Mesenchymal stem cell (in vitro differentiated cells and primary cell): ENCODE measurements around the gene STARD10.

Experiments used
- DNase-seq: peaks from one replicate; pipeline ENCODE4 v3.0.0-alpha.2; 2013
- H2AFZ ChIP-seq: one replicate; pipeline ENCODE4 v1.6.1; 2013; ENCODE audit warnings: low read depth, mild to moderate bottlenecking, control low read depth, inconsistent platforms, low read length, moderate library complexity
- H2AK5ac ChIP-seq: 2 replicates; pipeline ENCODE4 v1.6.1; 2013; ENCODE audit warnings: low read length, moderate library complexity, mild to moderate bottlenecking, inconsistent platforms; ENCODE audit not compliant: severe bottlenecking
- H2BK120ac ChIP-seq: one replicate; pipeline ENCODE4 v1.6.1; 2013; ENCODE audit warnings: low read depth, mild to moderate bottlenecking, inconsistent platforms, low read length, moderate library complexity
- H2BK12ac ChIP-seq, 2 experiments: one replicate each; pipeline ENCODE4 v1.6.1; 2013; ENCODE audit warnings: inconsistent platforms in 2 of 2, low read length in 2 of 2, mild to moderate bottlenecking in 2 of 2, moderate library complexity in 2 of 2, control low read depth in 1 of 2
- H2BK15ac ChIP-seq: one replicate; pipeline ENCODE4 v1.6.1; 2013; ENCODE audit warnings: mild to moderate bottlenecking, low read depth, inconsistent platforms; ENCODE audit not compliant: poor library complexity, severe bottlenecking
- H2BK5ac ChIP-seq: 2 replicates; pipeline ENCODE4 v1.6.1; 2013; ENCODE audit warnings: low read depth, mild to moderate bottlenecking, low read length, control low read depth, inconsistent platforms; ENCODE audit not compliant: poor library complexity, severe bottlenecking
- H3K14ac ChIP-seq, 2 experiments: one replicate each; pipeline ENCODE4 v1.6.1; 2013; ENCODE audit warnings: inconsistent platforms in 2 of 2, low read length in 2 of 2, control low read depth in 1 of 2, mild to moderate bottlenecking in 1 of 2, moderate library complexity in 1 of 2
- H3K18ac ChIP-seq, 2 experiments: one replicate each; pipeline ENCODE4 v1.6.1; 2013; ENCODE audit warnings: inconsistent platforms in 2 of 2, low read length in 2 of 2, control low read depth in 1 of 2, low read depth in 1 of 2, mild to moderate bottlenecking in 1 of 2
- H3K23ac ChIP-seq, 2 experiments: one replicate each; pipeline ENCODE4 v1.6.1; 2013; ENCODE audit warnings: inconsistent platforms in 2 of 2, low read length in 2 of 2, mild to moderate bottlenecking in 2 of 2, moderate library complexity in 2 of 2, control low read depth in 1 of 2
- H3K27ac ChIP-seq: 2 replicates; pipeline ENCODE4 v1.5.1; 2013; ENCODE audit warnings: mild to moderate bottlenecking, moderate library complexity, low read length, control low read depth, inconsistent platforms; ENCODE audit not compliant: poor library complexity, severe bottlenecking
- H3K27me3 ChIP-seq, 2 experiments: 2 replicates each; pipeline versions ENCODE4 v1.6.1 to v1.7.0; 2013; ENCODE audit warnings: low read length in 2 of 2, mild to moderate bottlenecking in 2 of 2, moderate library complexity in 2 of 2, control low read depth in 1 of 2, inconsistent platforms in 1 of 2; ENCODE audit not compliant: control insufficient read depth in 1 of 2, insufficient read depth in 1 of 2
- H3K36me3 ChIP-seq, 2 experiments: 2 replicates each; pipeline versions ENCODE4 v1.6.1 to v1.7.0; 2013; ENCODE audit warnings: low read length in 2 of 2, control low read depth in 1 of 2, inconsistent platforms in 1 of 2, low read depth in 1 of 2, mild to moderate bottlenecking in 1 of 2; ENCODE audit not compliant: insufficient read depth in 2 of 2, control insufficient read depth in 1 of 2
- H3K4ac ChIP-seq, 2 experiments: one replicate each; pipeline ENCODE4 v1.6.1; 2013; ENCODE audit warnings: inconsistent platforms in 2 of 2, low read length in 2 of 2, mild to moderate bottlenecking in 2 of 2, moderate library complexity in 2 of 2, control low read depth in 1 of 2, low read depth in 1 of 2
- H3K4me1 ChIP-seq: 2 replicates; pipeline ENCODE4 v1.6.1; 2013; ENCODE audit warnings: low read depth, low read length, control low read depth; ENCODE audit not compliant: control insufficient read depth, insufficient read depth
- H3K4me2 ChIP-seq: 2 replicates; pipeline ENCODE4 v1.6.1; 2013; ENCODE audit warnings: low read length, mild to moderate bottlenecking, inconsistent platforms; ENCODE audit not compliant: poor library complexity, severe bottlenecking
- H3K4me3 ChIP-seq, 2 experiments: 2 replicates each; pipeline versions ENCODE4 v1.5.1 to v1.7.0; 2013; ENCODE audit warnings: low read length in 2 of 2, mild to moderate bottlenecking in 2 of 2, control low read depth in 1 of 2, low read depth in 1 of 2; ENCODE audit not compliant: insufficient read depth in 1 of 2
- H3K79me1 ChIP-seq: replicated peaks from 2 replicates; pipeline ENCODE4 v1.6.1; 2013; ENCODE audit warnings: mild to moderate bottlenecking, control low read depth, low read length, inconsistent platforms; ENCODE audit not compliant: poor library complexity, severe bottlenecking
- H3K9ac ChIP-seq: 2 replicates; pipeline ENCODE4 v1.7.0; 2013; ENCODE audit warnings: mild to moderate bottlenecking, low read length, moderate library complexity
- H3K9me3 ChIP-seq: 2 replicates; pipeline ENCODE4 v1.7.0; 2013; ENCODE audit warnings: mild to moderate bottlenecking, low read length; ENCODE audit not compliant: control insufficient read depth
- H4K8ac ChIP-seq: one replicate; pipeline ENCODE4 v1.6.1; 2013; ENCODE audit warnings: inconsistent platforms, mild to moderate bottlenecking, low read length, moderate library complexity
- H4K91ac ChIP-seq: one replicate; pipeline ENCODE4 v1.6.1; 2013; ENCODE audit warnings: mild to moderate bottlenecking, low read length, inconsistent platforms
- WGBS: methylation state at CpG from one replicate; pipeline ENCODE4 v1.1.7; 2013; ENCODE audit warnings: mixed read lengths; 5-methylcytosine and 5-hydroxymethylcytosine counted together

STARD10 gene

DNA sequence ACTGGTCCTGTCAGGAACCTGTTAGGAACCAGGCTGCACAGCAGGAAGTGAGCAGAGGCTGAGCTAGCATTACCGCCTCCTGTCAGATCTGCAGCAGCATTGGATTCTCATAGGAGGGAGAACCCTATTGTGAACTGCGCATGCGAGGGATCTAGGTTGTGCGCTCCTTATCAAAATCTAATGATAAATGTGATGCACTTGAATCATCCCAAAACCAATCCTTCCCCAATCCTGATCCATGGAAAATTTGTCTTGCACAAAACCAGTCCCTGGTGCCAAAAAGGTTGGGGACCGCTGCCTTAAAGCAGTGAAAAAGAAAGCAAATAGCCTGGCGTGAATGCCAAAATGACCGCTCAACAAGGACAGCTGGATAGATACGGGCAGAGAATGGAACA lies 39.7 kb downstream of the STARD10 start:
- H3K4me2 ChIP-seq, result no peak overlapping the region
- peaks cover 40% of the 10 kb centered on the region for H3K4me1 ChIP-seq
- no peak overlapping the region for H3K18ac ChIP-seq
- peaks cover under 1 to 29% of the 10 kb centered on the region in 2 experiments for H3K36me3 ChIP-seq
- H2BK120ac ChIP-seq, result no peak overlapping the region
- H4K8ac ChIP-seq, result no peak overlapping the region
- no peak overlapping the region for H3K4me3 ChIP-seq
- no peak overlapping the region for H3K4ac ChIP-seq
- H2BK15ac ChIP-seq, result peak overlapping the region; percentile 23
- H3K14ac ChIP-seq, result no peak overlapping the region
- H3K79me1 ChIP-seq, result peaks cover 10% of the 10 kb centered on the region
- peak overlapping the region; percentile 42 to 45 for H2BK12ac ChIP-seq
- no peak overlapping the region for H2BK5ac ChIP-seq
- H2AFZ ChIP-seq, result no peak overlapping the region
- no peak for DNase-seq
- H3K23ac ChIP-seq, result no peak overlapping the region
- WGBS, result 98% methylated on average over 8 of the region's 8 CpGs
- no peaks in the 10 kb centered on the region for H3K9me3 ChIP-seq
- no peaks in the 10 kb centered on the region for H3K27me3 ChIP-seq
- no peak overlapping the region for H3K9ac ChIP-seq
- H4K91ac ChIP-seq, result peak overlapping the region; percentile 34
- no peak overlapping the region for H2AK5ac ChIP-seq
- H3K27ac ChIP-seq, result no peak overlapping the region

DNA sequence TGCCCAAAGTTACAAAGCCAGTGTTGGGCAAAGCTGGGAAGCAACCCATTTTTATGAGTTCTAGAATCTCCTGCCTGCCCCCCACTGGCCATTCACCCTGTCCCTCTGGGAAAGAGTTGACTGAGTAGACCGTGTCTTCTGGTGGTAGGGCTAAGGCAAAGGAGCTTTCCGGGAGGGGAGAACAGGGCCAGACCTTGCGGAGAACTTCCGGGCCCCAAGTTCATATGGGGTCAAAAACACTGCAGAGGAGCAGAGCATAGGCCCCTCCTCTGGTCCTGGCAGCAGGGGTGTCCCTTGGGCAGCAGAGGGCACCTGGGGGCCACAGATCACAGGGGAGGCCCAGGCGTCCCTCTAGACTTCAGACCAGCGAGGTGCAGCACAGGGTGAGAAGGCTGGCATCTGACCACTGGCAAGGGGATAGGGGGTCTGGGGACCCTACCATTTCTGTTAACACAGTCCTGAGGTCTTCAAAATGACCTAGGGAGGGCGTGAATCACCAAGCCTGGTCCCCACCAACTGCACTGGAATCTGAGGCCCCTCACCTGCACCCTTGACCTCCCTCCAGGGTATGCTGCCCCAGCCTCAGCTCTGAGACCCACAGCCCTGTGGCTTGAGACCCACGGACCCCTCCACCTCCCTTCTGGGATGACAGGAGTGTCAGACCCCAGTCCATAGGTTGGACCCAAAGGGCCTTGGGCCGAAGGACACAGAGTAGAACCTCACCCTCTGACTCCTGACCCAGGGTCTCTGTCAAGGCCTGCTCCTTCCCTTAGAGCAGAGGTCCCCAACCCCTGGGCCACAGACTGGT lies 40.3 kb downstream of the STARD10 start:
- H2AFZ ChIP-seq, result no peak overlapping the region
- peaks cover 14% of the 10 kb centered on the region for H3K79me1 ChIP-seq
- peak overlapping the region; percentile 27 for H4K8ac ChIP-seq
- H2BK12ac ChIP-seq, result peak overlapping the region; percentile 45 to 50
- DNase-seq, result no peak
- H3K4me1 ChIP-seq, result peaks cover 34% of the 10 kb centered on the region
- peak overlapping the region; percentile 68 for H2BK15ac ChIP-seq
- 95% methylated on average over 9 of the region's 9 CpGs for WGBS
- H3K27ac ChIP-seq, result no peak overlapping the region
- peak overlapping the region in 1 of 2 experiments; percentile 49 for H3K18ac ChIP-seq
- peak overlapping the region in 1 of 2 experiments; percentile 97 for H3K4me3 ChIP-seq
- H4K91ac ChIP-seq, result peak overlapping the region; percentile 66
- H3K36me3 ChIP-seq, result peaks cover 3 to 29% of the 10 kb centered on the region in 2 experiments
- H3K4me2 ChIP-seq, result no peak overlapping the region
- H3K23ac ChIP-seq, result no peak overlapping the region
- peak overlapping the region in 1 of 2 experiments; percentile 24 for H3K4ac ChIP-seq
- no peaks in the 10 kb centered on the region for H3K27me3 ChIP-seq
- H3K14ac ChIP-seq, result no peak overlapping the region
- peak overlapping the region; percentile 94 for H3K9ac ChIP-seq
- no peaks in the 10 kb centered on the region for H3K9me3 ChIP-seq
- no peak overlapping the region for H2BK5ac ChIP-seq
- no peak overlapping the region for H2AK5ac ChIP-seq
- H2BK120ac ChIP-seq, result no peak overlapping the region

DNA sequence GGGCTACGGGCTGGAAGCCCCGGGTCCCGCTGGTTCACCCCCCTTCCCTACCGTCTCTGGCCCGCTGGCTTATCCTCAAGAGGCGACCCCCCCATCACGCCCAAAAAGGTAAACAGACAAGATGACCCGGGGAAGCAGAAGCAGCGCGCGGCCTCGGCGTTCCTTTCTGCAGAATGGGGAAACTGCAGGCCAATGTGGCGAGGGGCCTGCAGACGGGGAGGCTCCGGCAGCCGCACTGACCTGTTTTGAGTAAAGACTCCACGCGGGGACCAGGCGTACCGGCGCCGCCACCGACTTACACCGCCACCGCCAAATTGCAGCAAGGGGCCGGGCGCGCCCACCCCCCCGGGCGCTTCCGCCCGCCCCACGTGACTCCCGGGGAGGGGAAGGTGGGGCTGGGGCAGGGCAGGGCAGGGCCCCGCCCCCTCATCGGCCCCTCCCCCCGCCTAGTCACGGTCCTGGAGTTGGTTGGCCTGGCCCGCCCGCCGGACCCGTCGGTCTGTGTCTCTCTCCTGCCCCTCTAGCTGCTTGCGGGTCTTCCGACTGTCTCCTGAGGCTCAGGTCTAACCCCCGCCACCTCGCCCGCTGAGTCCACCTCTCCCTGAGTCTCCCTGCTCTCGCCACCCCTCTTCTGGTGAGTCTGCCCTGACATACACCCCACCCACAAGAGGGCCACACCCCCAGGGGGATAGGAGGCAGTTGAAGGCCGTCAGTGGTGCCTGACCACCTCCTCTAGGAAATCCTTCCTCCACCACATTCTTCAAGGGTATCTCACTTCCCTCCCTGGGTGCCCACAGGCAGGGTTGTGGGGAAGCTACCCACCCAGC lies 41.5 kb downstream of the STARD10 start, which contains the start of gene ARAP1:
TSS of gene ARAP1 (minus strand) at position 321 of the 827 bp plus-strand sequence. CDS start 25,280 bp downstream, outside the sequence.
- Histone ChIP-seq H3K4me3 (peak within 1 kb of the TSS; percentile 71 to 97), H3K4me2 (peak within 1 kb of the TSS; percentile 89), H3K9ac (peak within 1 kb of the TSS; percentile 94), H2BK120ac (peak within 1 kb of the TSS; percentile 85), H4K8ac (peak within 1 kb of the TSS; percentile 78), H3K79me1 (peaks cover 20% of the 10 kb centered on the region), H3K23ac (no peak within 1 kb of the TSS), H2AK5ac (peak within 1 kb of the TSS; percentile 27), H3K4me1 (peaks cover 29% of the 10 kb centered on the region), H4K91ac (peak within 1 kb of the TSS; percentile 84), H3K9me3 (no peaks in the 10 kb centered on the region), H3K18ac (peak within 1 kb of the TSS; percentile 87 to 97), H3K4ac (peak within 1 kb of the TSS; percentile 7 to 95), H2AFZ (peak within 1 kb of the TSS; percentile 62), H3K14ac (peak within 1 kb of the TSS in 1 of 2 experiments; percentile 94), H2BK12ac (peak within 1 kb of the TSS; percentile 50 to 93), H2BK15ac (peak within 1 kb of the TSS; percentile 68), H3K27ac (no peak within 1 kb of the TSS), H3K36me3 (peaks cover 8 to 25% of the 10 kb centered on the region in 2 experiments), H2BK5ac (no peak within 1 kb of the TSS), H3K27me3 (no peaks in the 10 kb centered on the region)
- DNase-seq, result peak; percentile 77
- WGBS, result 1% methylated on average over 34 of the region's 51 CpGs
